PFSK-1 (cell line): ENCODE results near the gene AP3S2.

ENCODE experiments used
- FOXP2 ChIP-seq: optimal IDR thresholded peaks from 2 replicates; pipeline ENCODE3; 2011; ENCODE audit warnings: borderline replicate concordance, control low read depth, inconsistent platforms; ENCODE audit not compliant: insufficient read depth; ENCODE audit errors: extremely low read length, extremely low read depth
- POLR2AphosphoS5 ChIP-seq: IDR thresholded peaks from 2 replicates; pipeline ENCODE4 v1.6.1; 2012; ENCODE audit warnings: low read depth, mild to moderate bottlenecking, control low read depth, low read length, moderate library complexity
- REST ChIP-seq, 2 experiments: IDR thresholded peaks; 2 replicates each; pipeline versions ENCODE4 v1.6.1 to v1.8.0; 2011 to 2012; ENCODE audit warnings: low read depth in 2 of 2, low read length in 2 of 2, control low read depth in 1 of 2, inconsistent platforms in 1 of 2, mild to moderate bottlenecking in 1 of 2, moderate library complexity in 1 of 2; ENCODE audit not compliant: insufficient read depth in 1 of 2
- SIN3A ChIP-seq: IDR thresholded peaks from 2 replicates; pipeline ENCODE4 v1.6.1; 2012; ENCODE audit warnings: mild to moderate bottlenecking, low read length, moderate library complexity, borderline replicate concordance; ENCODE audit not compliant: insufficient read depth
- TAF1 ChIP-seq: IDR thresholded peaks from 2 replicates; pipeline ENCODE4 v1.6.1; 2012; ENCODE audit warnings: low read length, control low read depth, borderline replicate concordance; ENCODE audit not compliant: insufficient read depth

- TF ChIP-seq POLR2AphosphoS5 (no peak), TAF1 (no peak), SIN3A (no peak), REST (IDR thresholded peaks at IDR 0.05; ENCODE audit: insufficient read depth in 1 of 2, low read depth in 2 of 2, low read length in 2 of 2) (no peak), FOXP2 (no peak)
Measured at GRCh38 chr15:89903858-89904130, 10.0 kb upstream of the AP3S2 start.
